T-helper 1 cell (primary cell): Measurements from ENCODE around the gene CGB2.
"Not testable (repeated sequence)": the region's sequence is repeated elsewhere in the genome, so short reads cannot be mapped to it uniquely, and the experiment has no call there.

Experiments
- DNase-seq, 5 donors: peaks; one replicate each; pipeline ENCODE4 v3.0.0-alpha.2; 2012 to 2020

CGB2 gene

DNA sequence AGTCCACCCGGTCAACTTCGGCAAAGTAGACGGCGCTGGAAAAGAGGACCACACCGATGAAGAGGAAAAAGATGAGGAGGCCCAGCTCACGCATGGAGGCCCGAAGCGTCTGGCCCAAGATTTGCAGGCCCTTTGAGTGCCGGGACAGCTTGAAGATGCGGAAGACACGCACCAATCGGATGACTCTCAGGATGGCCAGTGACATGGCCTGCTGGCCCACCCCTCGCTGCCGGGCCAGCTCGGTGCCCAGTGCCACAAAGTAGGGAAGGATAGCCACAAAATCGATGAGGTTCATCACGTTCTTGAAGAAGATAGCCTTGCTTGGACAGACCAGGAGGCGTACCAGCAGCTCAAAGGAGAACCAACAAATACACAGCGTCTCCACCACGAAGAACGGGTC lies 38.7 kb downstream of the CGB2 start:
- DNase-seq, result no peak

GRCh38 chr19:49071860-49072547 lies 40.3 kb downstream of the CGB2 start:
- peak in 1 of 5 donors; percentile 11 for DNase-seq

DNA sequence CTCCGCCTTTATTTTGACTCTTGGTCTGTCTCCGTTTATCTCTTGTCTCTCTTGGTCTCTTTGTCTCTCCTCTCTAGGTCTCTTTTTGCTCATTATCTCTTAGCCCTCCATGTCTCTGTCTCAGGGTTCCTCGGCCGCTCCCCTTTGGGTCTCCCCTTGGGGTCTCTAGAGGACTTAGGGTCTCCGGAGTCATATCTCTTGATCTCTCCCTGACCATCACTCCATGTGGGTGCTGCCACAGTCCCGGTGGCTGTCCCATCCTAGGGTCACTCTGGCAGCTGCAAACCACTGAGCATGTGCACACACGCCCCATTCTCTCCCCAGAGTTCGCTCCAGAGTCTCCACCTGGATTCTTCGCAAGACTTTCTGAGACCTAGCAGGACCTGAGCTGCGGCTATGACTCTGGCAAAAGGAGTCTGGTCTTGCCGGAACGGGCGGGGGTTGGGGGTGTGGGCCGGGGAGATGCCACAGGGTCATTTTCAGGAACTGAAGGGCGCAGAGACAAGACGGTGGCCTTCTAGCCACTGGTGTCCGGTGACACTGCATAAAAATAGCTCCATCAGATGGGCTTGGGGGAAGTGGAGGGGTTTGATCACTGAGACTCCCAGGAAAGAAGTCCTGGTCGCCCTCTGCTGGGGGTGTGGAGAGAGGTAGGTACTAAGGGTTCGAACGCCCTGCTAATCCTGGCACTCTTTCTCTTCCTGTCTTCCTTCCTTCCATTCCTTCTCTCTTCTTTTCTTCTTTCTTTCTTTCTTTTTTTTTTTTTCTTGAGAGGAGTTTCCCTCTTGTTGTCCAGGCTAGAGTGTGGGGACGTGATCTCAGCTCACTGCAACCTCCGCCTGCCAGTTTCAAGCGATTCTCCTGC lies 42.1 kb downstream of the CGB2 start:
- DNase-seq, result no peak

DNA sequence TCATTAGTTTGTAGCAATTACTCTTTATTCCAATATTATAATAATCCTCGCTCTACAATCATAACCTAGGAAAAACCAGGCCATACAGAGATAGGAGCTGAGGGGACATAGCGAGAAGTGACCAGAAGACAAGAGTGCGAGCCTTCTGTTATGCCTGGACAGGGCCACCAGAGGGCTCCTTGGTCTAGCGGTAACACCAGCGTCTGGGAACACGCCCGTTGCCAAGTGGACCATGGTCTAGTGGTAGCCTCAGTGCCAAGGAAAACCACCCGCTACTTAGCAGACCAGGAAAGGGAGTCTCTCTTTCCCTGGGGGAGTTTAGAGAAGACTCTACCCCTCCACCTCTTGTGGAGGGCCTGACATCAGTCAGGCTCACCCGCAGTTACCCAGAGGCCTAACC lies 43.2 kb downstream of the CGB2 start:
- DNase-seq, result not testable (repeated sequence)

- DNase-seq, result no peak
These were observed 48.7 kb downstream of the CGB2 start for GRCh38 chr19:49080392-49080791.

DNA sequence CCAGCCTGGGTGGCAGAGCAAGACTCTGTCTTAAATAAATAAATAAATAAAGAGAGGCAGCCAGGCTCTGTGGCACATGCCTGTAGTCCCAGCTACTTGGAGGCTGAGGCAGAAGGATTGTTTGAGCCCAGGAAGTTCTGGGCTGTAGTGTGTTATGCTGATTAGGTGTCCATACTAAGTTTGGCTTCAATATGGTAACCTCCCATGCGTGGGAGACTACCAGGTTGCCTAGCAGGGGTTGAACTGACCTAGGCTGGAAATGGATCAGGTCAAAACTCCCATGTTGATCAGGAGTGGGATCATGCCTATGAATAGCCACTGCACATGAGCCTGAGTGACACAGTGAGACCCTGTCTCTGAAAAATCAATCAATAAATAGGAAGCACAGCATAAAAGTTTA lies 49.6 kb downstream of the CGB2 start:
- DNase-seq, result no peak
